Measurements from ENCODE around the gene COL17A1.

COL17A1 gene

GRCh38 chr10:104109908-104110662, 24.4 kb upstream of the COL17A1 start:
- in situ Hi-C loops (cut with HindIII; ENCODE audit: low sequenced_read_pairs), result no loop called here

GRCh38 chr10:104104926-104105325, 19.2 kb upstream of the COL17A1 start:
- no peak for TF ChIP-seq CTCF (IDR thresholded peaks at IDR 0.05; ENCODE audit: low read depth, low read length)
- H3K4me3 ChIP-seq (ENCODE audit: low read depth, low read length), result no peak overlapping the region
- DNase-seq (ENCODE audit: low read depth, low spot score), result peak; percentile 35
- in situ Hi-C loops (cut with HindIII; ENCODE audit: low sequenced_read_pairs), result no loop called here

More at GRCh38 chr10:104109908-104110662, 24.4 kb upstream of the COL17A1 start:
- TF ChIP-seq CTCF (IDR thresholded peaks at IDR 0.05; ENCODE audit: low read depth, low read length), result no peak
- DNase-seq (ENCODE audit: low read depth, low spot score), result peak; percentile 71
- no peak overlapping the region for H3K4me3 ChIP-seq (ENCODE audit: low read depth, low read length)

- TF ChIP-seq CTCF (IDR thresholded peaks at IDR 0.05; ENCODE audit: low read depth, low read length), result no peak
- DNase-seq (ENCODE audit: low read depth, low spot score), result no peak
- in situ Hi-C loops (cut with HindIII; ENCODE audit: low sequenced_read_pairs), result no loop called here
- H3K4me3 ChIP-seq (ENCODE audit: low read depth, low read length), result no peak overlapping the region
Measured at GRCh38 chr10:104104418-104104817, 18.7 kb upstream of the COL17A1 start.

- DNase-seq (ENCODE audit: low read depth, low spot score), result no peak
Measured at GRCh38 chr10:104103956-104104355, 18.3 kb upstream of the COL17A1 start.

GRCh38 chr10:104101902-104102301, 16.2 kb upstream of the COL17A1 start:
- no peak overlapping the region for H3K4me3 ChIP-seq (ENCODE audit: low read depth, low read length)
- no peak for DNase-seq (ENCODE audit: low read depth, low spot score)
- in situ Hi-C loops (cut with HindIII; ENCODE audit: low sequenced_read_pairs), result no loop called here
- TF ChIP-seq CTCF (IDR thresholded peaks at IDR 0.05; ENCODE audit: low read depth, low read length), result no peak

More at GRCh38 chr10:104103956-104104355, 18.3 kb upstream of the COL17A1 start:
- in situ Hi-C loops (cut with HindIII; ENCODE audit: low sequenced_read_pairs), result no loop called here
- TF ChIP-seq CTCF (IDR thresholded peaks at IDR 0.05; ENCODE audit: low read depth, low read length), result no peak
- H3K4me3 ChIP-seq (ENCODE audit: low read depth, low read length), result no peak overlapping the region

- in situ Hi-C loops (cut with HindIII; ENCODE audit: low sequenced_read_pairs), result no loop called here
- TF ChIP-seq CTCF (IDR thresholded peaks at IDR 0.05; ENCODE audit: low read depth, low read length), result no peak
- no peak for DNase-seq (ENCODE audit: low read depth, low spot score)
- no peak overlapping the region for H3K4me3 ChIP-seq (ENCODE audit: low read depth, low read length)
Measured at GRCh38 chr10:104100795-104101194, 15.1 kb upstream of the COL17A1 start.
